HepG2 (cell line): ENCODE measurements around the gene DRC3. TPM values are rescaled to one million over a fixed set of nuclear protein-coding genes. Genes with fewer than 3 reads are reported as not detected.

Experiments
- CEBPG ChIP-seq: IDR thresholded peaks from 2 replicates; pipeline ENCODE4 v1.6.1; 2016
- CEBPZ ChIP-seq: IDR thresholded peaks from 2 replicates; pipeline ENCODE4 v1.6.1; 2012; ENCODE audit warnings: low read length, improper control_type of control experiment
- ESRRA ChIP-seq: sonication (generic); formaldehyde crosslinking; IDR thresholded peaks from 2 replicates; pipeline ENCODE4 v1.5.1; 2020; ENCODE audit warnings: mild to moderate bottlenecking, low read depth, missing genetic modification reagents
- HDAC6 ChIP-seq: fragments of 200-600 bp; sonication (generic); IDR thresholded peaks from 2 replicates; pipeline ENCODE4 v1.7.0; 2017; ENCODE audit warnings: mild to moderate bottlenecking, antibody characterized with exemption, low read length, low read depth
- ISX ChIP-seq: sonication (generic); formaldehyde crosslinking; conservative IDR thresholded peaks from 2 replicates; pipeline ENCODE4 v1.5.0; 2020; ENCODE audit warnings: missing genetic modification reagents
- MED1 ChIP-seq: sonication (generic); formaldehyde crosslinking; IDR thresholded peaks from 2 replicates; pipeline ENCODE4 v1.4.0; 2020; ENCODE audit warnings: missing genetic modification reagents
- NR0B2 ChIP-seq: sonication (generic); formaldehyde crosslinking; IDR thresholded peaks from 2 replicates; pipeline ENCODE4 v1.4.0; 2020; ENCODE audit warnings: mild to moderate bottlenecking, missing genetic modification reagents
- PRDM15 ChIP-seq: sonication (generic); formaldehyde crosslinking; IDR thresholded peaks from 2 replicates; pipeline ENCODE4 v1.4.0; 2020; ENCODE audit warnings: missing genetic modification reagents
- RCOR2 ChIP-seq: IDR thresholded peaks from 2 replicates; pipeline ENCODE4 v1.6.1; 2016; ENCODE audit warnings: missing biosample characterization, missing genetic modification reagents
- SSRP1 ChIP-seq: IDR thresholded peaks from 2 replicates; pipeline ENCODE4 v1.6.1; 2016; ENCODE audit warnings: control low read depth
- SUZ12 ChIP-seq: fragments of 150-350 bp; IDR thresholded peaks from 2 replicates; pipeline ENCODE4 v1.6.1; 2014; ENCODE audit warnings: low read depth, low read length
- TAF15 ChIP-seq: fragments of 200-400 bp; formaldehyde crosslinking; IDR thresholded peaks from one replicate; pipeline ENCODE4 v1.6.1; 2018; ENCODE audit warnings: mild to moderate bottlenecking, low read depth, low read length; ENCODE audit not compliant: poor library complexity, severe bottlenecking
- TP53 ChIP-seq: sonication (generic); formaldehyde crosslinking; conservative IDR thresholded peaks from 2 replicates; pipeline ENCODE4 v1.4.0; 2020; ENCODE audit warnings: missing genetic modification reagents
- ZFP90 ChIP-seq: sonication (generic); formaldehyde crosslinking; IDR thresholded peaks from 2 replicates; pipeline ENCODE4 v1.8.0; 2022; ENCODE audit warnings: missing genetic modification reagents, mild to moderate bottlenecking, inconsistent platforms, borderline replicate concordance
- ZKSCAN8 ChIP-seq: IDR thresholded peaks from 2 replicates; pipeline ENCODE4 v1.6.1; 2016; ENCODE audit warnings: borderline replicate concordance, missing genetic modification reagents, missing compliant biosample characterization
- ZMAT3 ChIP-seq: sonication (generic); formaldehyde crosslinking; conservative IDR thresholded peaks from 2 replicates; pipeline ENCODE4 v1.7.0; 2021; ENCODE audit warnings: missing genetic modification reagents
- ZNF343 ChIP-seq: sonication (generic); formaldehyde crosslinking; IDR thresholded peaks from 2 replicates; pipeline ENCODE4 v1.4.0; 2020; ENCODE audit warnings: mild to moderate bottlenecking, missing genetic modification reagents
- ZNF501 ChIP-seq: sonication (generic); formaldehyde crosslinking; IDR thresholded peaks from 2 replicates; pipeline ENCODE4 v1.5.1; 2020; ENCODE audit warnings: mild to moderate bottlenecking, moderate library complexity, missing genetic modification reagents
- ZNF597 ChIP-seq: sonication (generic); formaldehyde crosslinking; IDR thresholded peaks from 2 replicates; pipeline ENCODE4 v1.5.0; 2020; ENCODE audit warnings: missing genetic modification reagents
- ZNF639 ChIP-seq: conservative IDR thresholded peaks from 2 replicates; pipeline ENCODE4 v1.6.1; 2018; ENCODE audit warnings: missing genetic modification reagents
- polyA plus RNA-seq, 8 experiments: library from polyadenylated mRNA; depleted of rRNA in 3 of 8; stranded (reverse) in 7 of 8; unstranded in 1 of 8; fragments of >200 nt; fragmentation: Illumina TruSeq in 4 of 8; extraction: Trizol in 4 of 8; gene quantifications; 2 replicates each; pipeline versions ENCODE4 v1.2.1 to v1.2.3, GENCODE V29; 2011 to 2016; ENCODE audit warnings: low read depth in 4 of 8, missing spikeins in 1 of 8, mixed read lengths in 1 of 8; ENCODE audit not compliant: insufficient read depth in 1 of 8
- total RNA-seq, 5 experiments: library from RNA; depleted of rRNA; stranded (reverse); fragments of >200 nt; fragmentation: Illumina TruSeq; extraction: Trizol; gene quantifications; 2 replicates each; pipeline ENCODE4 v1.2.3, GENCODE V29; 2016; ENCODE audit warnings: low read depth in 1 of 5

DRC3 gene
- total and polyA plus RNA-seq, 2 of the 13 experiments (the other 11 are each of a cell fraction or from before 2014, with no cell fraction given) = 0.53 to 0.87 TPM

GRCh38 chr17:18017958-18018357, 45.3 kb downstream of the DRC3 start (continued):
- TF ChIP-seq TAF15 (no peak), CEBPG (peak; percentile 59), ESRRA (CRISPR knock-in tag) (no peak), HDAC6 (no peak), ZFP90 (CRISPR knock-in tag) (no peak), ZNF501 (CRISPR knock-in tag) (no peak), SUZ12 (no peak), ISX (no peak), MED1 (CRISPR knock-in tag) (peak; percentile 52), PRDM15 (no peak), ZNF597 (CRISPR knock-in tag) (no peak), TP53 (no peak), ZNF343 (CRISPR knock-in tag) (no peak), RCOR2 (CRISPR knock-in tag) (no peak), SSRP1 (CRISPR knock-in tag) (no peak), NR0B2 (CRISPR knock-in tag) (no peak), CEBPZ (no peak), ZKSCAN8 (CRISPR knock-in tag) (peak; percentile 54; the same call in 1 of the 2 replicates), ZNF639 (CRISPR knock-in tag) (no peak), ZMAT3 (CRISPR knock-in tag) (no peak)
